GM18499 (cell line): Measurements from ENCODE around the gene GLYATL1.

Experiments
- ATAC-seq: cut with Tn5 transposase; IDR thresholded peaks from one replicate; pipeline ENCODE4 v1.9.1; 2021; ENCODE audit warnings: moderate number of reproducible peaks; ENCODE audit not compliant: insufficient read depth, unreplicated experiment

The GLYATL1 gene

GRCh38 chr11:58924230-58924629, 15.1 kb upstream of the GLYATL1 start:
- ATAC-seq: no peak

GRCh38 chr11:58926251-58926650, 13.0 kb upstream of the GLYATL1 start:
- ATAC-seq: no peak

GRCh38 chr11:58926695-58927094, 12.6 kb upstream of the GLYATL1 start:
- ATAC-seq: no peak

- no peak for ATAC-seq
These were observed 11.7 kb upstream of the GLYATL1 start for GRCh38 chr11:58927393-58928106.

- ATAC-seq: no peak
These were observed 11.2 kb upstream of the GLYATL1 start for GRCh38 chr11:58928107-58928499.

GRCh38 chr11:58928691-58929090, 10.6 kb upstream of the GLYATL1 start:
- no peak for ATAC-seq

GRCh38 chr11:58930926-58931325, 8.4 kb upstream of the GLYATL1 start:
- ATAC-seq: no peak

- ATAC-seq: no peak
These were observed 5.6 kb upstream of the GLYATL1 start for GRCh38 chr11:58933661-58934060.

GRCh38 chr11:58934945-58935513, 4.3 kb upstream of the GLYATL1 start:
- no peak for ATAC-seq

GRCh38 chr11:58938398-58938797, 890 bp upstream of the GLYATL1 start:
- no peak for ATAC-seq

GRCh38 chr11:58940028-58940427, 740 bp downstream of the GLYATL1 start:
- no peak for ATAC-seq

GRCh38 chr11:58941838-58942237, 2.5 kb downstream of the GLYATL1 start:
- no peak for ATAC-seq

- no peak for ATAC-seq
These were observed 6.4 kb downstream of the GLYATL1 start for GRCh38 chr11:58945663-58946062.

- ATAC-seq: no peak
These were observed 9.9 kb downstream of the GLYATL1 start for GRCh38 chr11:58949184-58949583.

GRCh38 chr11:58957922-58958321, 18.6 kb downstream of the GLYATL1 start:
- ATAC-seq: no peak

GRCh38 chr11:58958500-58958899, 19.2 kb downstream of the GLYATL1 start:
- ATAC-seq: no peak

GRCh38 chr11:58963551-58964104, 24.3 kb downstream of the GLYATL1 start:
- ATAC-seq: no peak

GRCh38 chr11:58965246-58965985, 26.1 kb downstream of the GLYATL1 start:
- no peak for ATAC-seq

GRCh38 chr11:58968251-58968711, 29.0 kb downstream of the GLYATL1 start:
- ATAC-seq: no peak

GRCh38 chr11:58977470-58977869, 38.2 kb downstream of the GLYATL1 start:
- no peak for ATAC-seq

- no peak for ATAC-seq
These were observed 39.9 kb downstream of the GLYATL1 start for GRCh38 chr11:58979222-58979621.
